DND-41 (cell line): Measurements from ENCODE around the gene EYS.

ENCODE experiments used
- ATAC-seq: fragments of 200-7000 bp; cut with Tn5 transposase; 3 replicates; pipeline ENCODE4 v1.9.1; 2021; ENCODE audit warnings: low read depth; ENCODE audit not compliant: insufficient read depth
- DNase-seq: peaks from one replicate; pipeline ENCODE4 v3.0.0-alpha.2; 2020
- H2AFZ ChIP-seq: 2 replicates; pipeline ENCODE4 v1.6.0; 2012; ENCODE audit warnings: low read depth, low read length
- H3K27ac ChIP-seq: 2 replicates; pipeline ENCODE4 v1.5.1; 2012; ENCODE audit warnings: low read length, inconsistent platforms
- H3K27me3 ChIP-seq: fragments of 200-600 bp; sonication (generic); 2 replicates; pipeline ENCODE4 v1.6.0; 2012; ENCODE audit warnings: low read length, mild to moderate bottlenecking, inconsistent platforms; ENCODE audit not compliant: insufficient read depth, poor library complexity
- H3K36me3 ChIP-seq: 2 replicates; pipeline ENCODE4 v1.5.1; 2012; ENCODE audit warnings: low read length, inconsistent platforms; ENCODE audit not compliant: insufficient read depth
- H3K4me1 ChIP-seq: 2 replicates; pipeline ENCODE4 v1.5.1; 2012; ENCODE audit warnings: mild to moderate bottlenecking, low read length; ENCODE audit not compliant: insufficient read depth
- H3K4me2 ChIP-seq: 2 replicates; pipeline ENCODE4 v1.6.0; 2012; ENCODE audit warnings: mild to moderate bottlenecking, moderate library complexity, low read length, inconsistent platforms; ENCODE audit not compliant: insufficient read depth
- H3K4me3 ChIP-seq, 2 experiments: fragments of 200-600 bp in 1 of 2; shearing (Covaris generic) in 1 of 2; 2 replicates each; pipeline ENCODE4 v1.5.1; 2012 to 2016; ENCODE audit warnings: inconsistent platforms in 2 of 2, low read length in 2 of 2, mild to moderate bottlenecking in 2 of 2, low read depth in 1 of 2, moderate library complexity in 1 of 2
- H3K79me2 ChIP-seq: 2 replicates; pipeline ENCODE4 v1.6.0; 2012; ENCODE audit warnings: low read length, inconsistent platforms; ENCODE audit not compliant: insufficient read depth
- H3K9ac ChIP-seq: 2 replicates; pipeline ENCODE4 v1.6.0; 2012; ENCODE audit warnings: low read depth, mild to moderate bottlenecking, inconsistent platforms, low read length, moderate library complexity
- H3K9me3 ChIP-seq: 2 replicates; pipeline ENCODE4 v1.5.1; 2012; ENCODE audit warnings: low read length, moderate library complexity, mild to moderate bottlenecking, inconsistent platforms; ENCODE audit not compliant: insufficient read depth, severe bottlenecking
- H4K20me1 ChIP-seq: 2 replicates; pipeline ENCODE4 v1.6.0; 2012; ENCODE audit warnings: low read length; ENCODE audit not compliant: insufficient read depth
- EZH2 ChIP-seq: IDR thresholded peaks from 3 replicates; pipeline ENCODE4 v1.6.1; 2012; ENCODE audit warnings: borderline replicate concordance, low read depth, mild to moderate bottlenecking, moderate library complexity, low read length, inconsistent platforms; ENCODE audit not compliant: severe bottlenecking
- TF ChIP-seq, protein P1 (sequence below): IDR thresholded peaks from 2 replicates; pipeline ENCODE4 v1.5.1; 2012; ENCODE audit warnings: borderline replicate concordance, low read length, moderate library complexity, mild to moderate bottlenecking; ENCODE audit not compliant: poor library complexity, severe bottlenecking; ENCODE audit errors: extremely low read depth

EYS gene

DNA sequence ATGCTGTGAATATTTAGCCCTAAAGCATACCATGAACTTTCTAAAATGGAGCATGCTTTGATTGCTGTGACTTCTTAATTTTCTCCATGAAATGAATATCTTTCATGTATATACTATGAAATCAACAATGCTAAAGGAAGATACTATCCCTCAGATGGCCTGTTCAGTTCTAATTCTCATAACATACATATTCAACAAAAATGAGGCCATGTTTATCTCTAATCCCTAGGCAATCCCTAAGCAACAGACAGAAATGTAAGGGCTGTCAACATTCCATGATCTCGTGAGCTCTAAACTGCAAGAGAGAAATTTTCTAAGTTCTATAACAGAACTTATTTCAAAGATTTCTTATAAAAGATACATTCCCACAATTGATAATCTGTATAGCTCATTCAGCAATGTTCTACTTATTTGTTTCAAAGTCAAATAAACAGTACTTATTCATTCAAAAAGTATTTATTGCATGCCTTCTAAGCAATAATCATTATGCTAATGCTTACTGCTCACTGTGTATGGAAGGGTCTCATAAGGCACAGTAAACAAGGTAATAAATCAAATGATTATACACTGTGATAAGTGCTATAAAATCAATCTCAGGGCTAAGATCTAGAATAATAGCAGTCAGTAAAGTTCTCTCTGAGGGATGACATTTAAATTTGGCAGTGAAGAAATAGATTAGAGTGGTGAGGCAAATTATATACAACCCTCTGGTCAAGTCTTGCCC is 1578.6 kb downstream of the EYS start:
- Histone ChIP-seq H4K20me1 (no peaks in the 10 kb centered on the region), H3K9ac (no peak overlapping the region), H3K4me2 (no peak overlapping the region), H3K36me3 (no peaks in the 10 kb centered on the region), H3K27ac (no peak overlapping the region), H3K4me1 (no peaks in the 10 kb centered on the region), H3K9me3 (no peaks in the 10 kb centered on the region), H3K4me3 (no peak overlapping the region), H2AFZ (no peak overlapping the region), H3K27me3 (no peaks in the 10 kb centered on the region), H3K79me2 (no peaks in the 10 kb centered on the region)
- DNase-seq (no peak), ATAC-seq (no peak)
- TF ChIP-seq, protein P1, sequence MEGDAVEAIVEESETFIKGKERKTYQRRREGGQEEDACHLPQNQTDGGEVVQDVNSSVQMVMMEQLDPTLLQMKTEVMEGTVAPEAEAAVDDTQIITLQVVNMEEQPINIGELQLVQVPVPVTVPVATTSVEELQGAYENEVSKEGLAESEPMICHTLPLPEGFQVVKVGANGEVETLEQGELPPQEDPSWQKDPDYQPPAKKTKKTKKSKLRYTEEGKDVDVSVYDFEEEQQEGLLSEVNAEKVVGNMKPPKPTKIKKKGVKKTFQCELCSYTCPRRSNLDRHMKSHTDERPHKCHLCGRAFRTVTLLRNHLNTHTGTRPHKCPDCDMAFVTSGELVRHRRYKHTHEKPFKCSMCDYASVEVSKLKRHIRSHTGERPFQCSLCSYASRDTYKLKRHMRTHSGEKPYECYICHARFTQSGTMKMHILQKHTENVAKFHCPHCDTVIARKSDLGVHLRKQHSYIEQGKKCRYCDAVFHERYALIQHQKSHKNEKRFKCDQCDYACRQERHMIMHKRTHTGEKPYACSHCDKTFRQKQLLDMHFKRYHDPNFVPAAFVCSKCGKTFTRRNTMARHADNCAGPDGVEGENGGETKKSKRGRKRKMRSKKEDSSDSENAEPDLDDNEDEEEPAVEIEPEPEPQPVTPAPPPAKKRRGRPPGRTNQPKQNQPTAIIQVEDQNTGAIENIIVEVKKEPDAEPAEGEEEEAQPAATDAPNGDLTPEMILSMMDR = no peak

DNA sequence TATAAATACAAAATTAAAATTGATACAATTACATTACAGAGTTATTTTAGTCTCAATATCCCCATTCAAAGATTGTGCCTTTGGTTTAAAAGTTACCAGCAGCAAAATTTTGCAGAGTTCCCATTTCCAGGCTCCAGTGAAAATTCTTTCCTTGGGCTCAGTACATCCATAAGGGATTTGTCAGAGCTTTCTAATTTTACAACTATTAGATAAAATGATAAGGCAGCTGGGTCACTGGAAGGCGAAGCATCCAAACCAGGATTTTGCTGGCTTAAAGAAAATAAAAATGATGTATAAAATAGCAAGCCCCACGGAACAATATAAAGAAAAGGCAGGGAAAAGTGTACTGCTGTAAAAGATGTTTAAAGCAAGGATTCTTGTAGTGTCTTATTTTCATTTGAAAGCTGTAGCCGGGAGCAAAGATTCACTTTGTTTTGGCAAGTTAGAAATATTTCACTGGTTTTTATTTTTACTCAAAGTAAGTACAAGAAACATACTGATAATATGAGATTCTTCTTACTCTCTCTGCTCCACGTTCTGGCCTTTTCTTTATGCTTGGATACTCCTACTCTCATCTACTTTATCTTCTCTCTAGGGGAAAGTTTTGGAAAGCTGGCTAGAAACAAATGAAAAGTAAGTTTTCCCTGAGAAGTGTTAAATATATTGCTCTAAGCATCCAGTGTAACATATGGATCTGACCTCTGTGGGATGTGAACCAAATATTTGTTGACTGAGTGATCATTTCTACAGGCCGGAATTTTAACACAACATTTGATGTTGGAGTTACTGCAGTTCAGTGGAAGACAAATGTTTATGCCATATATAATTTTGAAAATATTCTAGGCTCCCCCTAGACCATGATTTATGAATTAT is 1583.0 kb downstream of the EYS start:
- no peak overlapping the region for H3K4me3 ChIP-seq
- no peaks in the 10 kb centered on the region for H3K79me2 ChIP-seq
- TF ChIP-seq, protein P1 = no peak
- no peak for TF ChIP-seq EZH2
- DNase-seq (no peak), ATAC-seq (no peak)
- H3K9me3 ChIP-seq = no peaks in the 10 kb centered on the region
- H3K9ac ChIP-seq = no peak overlapping the region
- no peaks in the 10 kb centered on the region for H3K27me3 ChIP-seq
- H3K27ac ChIP-seq = no peak overlapping the region
- H2AFZ ChIP-seq = no peak overlapping the region
- no peak overlapping the region for H3K4me2 ChIP-seq
- no peaks in the 10 kb centered on the region for H3K36me3 ChIP-seq
- H4K20me1 ChIP-seq = no peaks in the 10 kb centered on the region
- no peaks in the 10 kb centered on the region for H3K4me1 ChIP-seq

DNA sequence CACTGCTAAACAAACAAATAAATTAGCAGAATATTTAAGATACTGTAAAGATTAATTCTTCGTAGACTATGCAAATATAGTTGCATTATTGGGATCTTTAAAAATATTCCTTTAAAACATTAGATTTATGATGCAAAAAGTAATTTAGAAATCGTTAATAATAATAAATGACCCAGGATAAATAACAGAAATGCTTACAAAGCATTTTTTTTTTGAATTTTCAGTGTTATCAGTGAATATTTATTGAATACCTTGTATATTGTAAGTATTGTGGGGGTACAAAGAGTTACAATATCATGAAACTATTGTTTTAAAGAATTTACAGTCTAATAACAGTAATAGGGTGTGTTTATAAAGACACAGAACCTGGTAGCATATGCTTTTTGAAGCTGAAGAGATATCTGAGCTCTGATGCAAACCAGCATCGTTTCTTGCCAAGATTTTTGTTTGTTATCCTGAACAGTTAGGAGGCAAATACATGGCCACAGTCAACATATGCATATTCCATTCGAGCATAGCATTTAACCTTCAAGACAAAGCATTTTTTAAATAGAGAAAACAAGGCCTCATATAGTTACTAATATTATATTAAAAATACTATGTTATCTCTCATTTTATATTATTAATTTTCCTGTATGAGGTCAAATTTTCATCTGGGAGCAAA is 1584.2 kb downstream of the EYS start:
- H3K36me3 ChIP-seq = no peaks in the 10 kb centered on the region
- no peak overlapping the region for H3K4me2 ChIP-seq
- ATAC-seq (no peak), DNase-seq (no peak)
- H2AFZ ChIP-seq = no peak overlapping the region
- H3K4me1 ChIP-seq = no peaks in the 10 kb centered on the region
- H3K27me3 ChIP-seq = no peaks in the 10 kb centered on the region
- H3K27ac ChIP-seq = no peak overlapping the region
- H3K9ac ChIP-seq = no peak overlapping the region
- no peaks in the 10 kb centered on the region for H3K79me2 ChIP-seq
- no peak overlapping the region for H3K4me3 ChIP-seq
- no peaks in the 10 kb centered on the region for H3K9me3 ChIP-seq
- TF ChIP-seq EZH2 = no peak
- TF ChIP-seq, protein P1 = no peak
- no peaks in the 10 kb centered on the region for H4K20me1 ChIP-seq
